GM19452 (cell line): Measurements from ENCODE around the gene MRTFA.
"Not testable (repeated sequence)": the region's sequence is repeated elsewhere in the genome, so short reads cannot be mapped to it uniquely, and the experiment has no call there.

ENCODE experiments used
- ATAC-seq: cut with Tn5 transposase; IDR thresholded peaks from one replicate; pipeline ENCODE4 v1.9.1; 2021; ENCODE audit not compliant: unreplicated experiment

The MRTFA gene

DNA sequence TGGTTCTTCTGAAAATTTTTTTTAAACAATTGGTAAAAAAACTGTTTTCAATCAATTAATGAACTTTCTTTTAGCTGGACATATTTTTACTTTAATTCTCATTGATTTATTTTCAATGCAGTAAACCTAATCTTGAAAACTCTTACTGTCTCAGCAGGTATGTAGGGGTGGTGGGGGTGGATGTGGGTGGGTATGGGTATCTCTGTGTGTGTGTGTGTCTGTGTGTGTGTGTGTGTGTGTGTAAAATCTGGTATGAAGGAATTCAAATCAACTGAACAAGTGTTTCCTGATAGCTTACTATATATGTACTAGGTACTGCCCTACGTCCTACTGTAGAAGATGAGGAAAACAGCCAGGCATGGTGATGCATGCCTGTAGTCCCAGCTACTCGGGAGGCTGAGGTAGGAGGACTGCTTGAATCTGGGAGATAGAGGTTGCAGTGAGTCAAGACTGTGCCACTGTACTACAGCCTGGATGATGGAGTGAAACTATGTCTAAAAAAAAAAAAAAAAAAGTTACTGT, 75.5 kb downstream of the MRTFA start:
- ATAC-seq: no peak

DNA sequence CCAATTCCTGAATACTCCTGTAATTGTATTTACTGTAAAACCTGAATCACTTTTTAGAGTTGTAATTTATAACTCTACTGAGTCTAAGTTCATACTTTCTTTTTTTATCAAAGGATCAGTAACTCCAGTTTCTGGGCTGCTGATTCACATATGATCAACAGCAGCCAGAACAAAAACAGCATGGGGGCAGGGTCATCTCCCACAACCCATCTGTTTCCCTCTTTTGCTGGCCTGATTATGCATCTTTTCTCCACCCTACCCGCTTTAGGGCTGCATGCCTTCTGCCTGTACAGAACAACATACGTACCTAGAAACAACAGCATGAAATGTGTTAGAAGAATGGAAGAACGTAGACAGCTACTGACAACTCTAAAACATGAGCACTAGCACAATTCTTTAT, 76.0 kb downstream of the MRTFA start:
- no peak for ATAC-seq

DNA sequence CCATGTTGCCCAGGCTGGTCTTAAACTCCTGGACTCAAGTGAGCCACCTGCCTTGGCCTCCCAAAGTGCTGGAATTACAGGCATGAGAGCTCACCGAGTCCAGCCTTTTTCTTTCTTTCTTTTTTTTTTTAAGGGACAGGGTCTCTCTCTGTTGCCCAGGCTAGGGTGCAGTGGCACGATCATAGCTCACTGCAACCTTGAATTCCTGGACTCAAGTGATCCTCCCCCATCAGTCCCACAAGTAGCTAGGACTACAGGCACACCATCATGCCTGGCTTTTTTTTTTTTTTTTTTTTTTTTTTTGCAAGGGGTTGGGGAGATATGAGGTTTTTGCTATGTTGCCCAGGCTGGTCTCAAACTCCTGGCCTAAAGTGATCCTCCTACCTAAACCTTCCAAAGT, 78.5 kb downstream of the MRTFA start:
- ATAC-seq: no peak

DNA sequence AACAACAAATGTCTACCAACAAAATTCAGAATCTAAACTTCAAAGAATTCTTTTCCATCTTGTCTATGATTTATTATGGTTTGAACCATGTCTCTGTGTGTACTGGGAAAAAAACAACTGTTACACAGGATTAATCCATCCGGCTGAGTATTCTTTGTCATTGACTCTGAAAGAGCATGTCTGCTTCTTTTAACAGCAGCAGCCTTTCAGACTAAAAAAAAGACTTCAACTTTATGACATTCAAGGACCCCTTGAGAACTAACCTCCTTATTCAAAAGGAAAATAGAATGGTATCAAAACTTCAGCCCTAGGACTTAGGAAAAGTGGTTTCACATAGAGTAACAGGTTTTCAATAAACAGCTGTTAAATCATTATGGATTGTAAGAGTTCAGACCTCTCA, 79.9 kb downstream of the MRTFA start:
- ATAC-seq: no peak

DNA sequence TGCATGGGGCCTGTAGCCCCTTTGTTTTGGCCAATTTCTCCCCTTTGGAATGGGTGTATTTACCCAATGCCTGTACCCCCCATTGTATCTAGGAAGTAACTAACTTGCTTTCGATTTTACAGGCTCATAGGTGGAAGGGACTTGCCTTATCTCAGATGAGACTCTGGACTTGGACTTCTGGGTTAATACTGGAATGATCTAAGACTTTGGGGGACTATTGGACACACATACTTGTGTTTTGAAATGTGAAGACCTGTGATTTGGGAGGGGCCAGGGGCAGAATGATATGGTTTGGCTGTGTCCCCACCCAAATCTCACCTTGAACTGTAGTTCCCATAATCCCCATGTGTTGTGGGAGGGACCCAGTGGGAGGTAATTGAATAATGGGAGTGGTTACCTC, 82.5 kb downstream of the MRTFA start:
- ATAC-seq: not testable (repeated sequence)

DNA sequence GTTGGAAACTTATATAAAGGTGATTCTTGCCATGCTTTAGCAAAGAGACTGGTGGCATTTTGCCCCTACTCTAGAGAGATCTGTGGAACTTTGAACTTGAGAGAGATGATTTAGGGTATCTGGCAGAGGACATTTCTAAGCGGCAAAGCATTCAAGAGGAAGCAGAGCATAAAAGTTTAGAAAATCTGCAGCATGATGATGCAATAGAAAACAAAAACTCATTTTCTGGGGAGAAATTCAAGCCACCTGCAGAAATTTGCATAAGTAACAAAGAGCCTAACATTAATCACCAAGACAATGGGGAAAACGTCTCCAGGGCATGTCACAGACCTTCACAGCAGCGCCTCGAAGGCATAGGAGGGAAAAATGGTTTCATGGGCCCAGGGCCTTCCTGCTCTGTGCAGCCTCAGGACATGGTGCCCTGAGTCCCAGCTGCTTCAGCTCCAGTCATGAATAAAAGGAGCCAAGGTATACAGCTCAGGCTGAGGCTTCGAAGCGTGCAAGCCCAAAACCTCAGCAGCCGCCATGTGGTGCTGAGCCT, 83.4 kb downstream of the MRTFA start:
- no peak for ATAC-seq

DNA sequence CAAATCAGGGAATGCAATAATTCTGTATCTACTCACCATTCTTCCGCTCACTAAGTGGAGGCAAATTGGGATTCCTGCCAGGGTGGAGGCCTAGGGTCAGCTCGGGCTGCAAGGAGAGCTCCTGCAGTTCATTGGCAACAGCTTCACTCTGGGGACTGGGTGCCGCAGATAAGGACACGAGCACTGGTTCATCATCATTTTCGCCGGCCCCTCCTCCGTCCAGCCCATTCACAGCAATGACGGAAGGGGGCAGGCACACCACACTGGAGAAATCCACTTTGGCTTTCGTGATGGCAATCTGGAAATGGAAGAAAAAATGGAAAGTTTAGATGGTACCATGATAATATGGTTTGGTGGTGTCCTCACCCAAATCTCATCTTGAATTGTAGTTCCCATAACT, 84.4 kb downstream of the MRTFA start:
- no peak for ATAC-seq

DNA sequence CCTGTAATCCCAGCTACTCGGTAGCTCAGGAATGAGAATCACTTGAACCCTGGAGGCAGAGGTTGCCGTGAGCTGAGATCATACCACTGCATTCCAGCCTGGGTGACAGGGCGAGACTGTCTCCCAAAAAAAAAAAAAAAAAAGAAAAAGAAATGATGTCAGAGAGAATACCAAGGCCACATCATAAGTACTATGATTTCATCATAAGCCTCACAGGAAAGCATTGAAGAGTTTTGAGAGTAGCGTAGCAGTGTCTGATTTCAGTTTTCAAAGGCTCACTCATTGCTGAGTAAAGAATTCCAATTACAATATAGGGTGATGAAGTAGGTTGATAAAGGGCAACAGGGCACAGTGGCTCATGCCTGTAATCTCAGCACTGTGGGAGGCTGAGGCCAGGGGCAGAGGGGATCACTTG, 88.8 kb downstream of the MRTFA start:
- ATAC-seq: no peak

DNA sequence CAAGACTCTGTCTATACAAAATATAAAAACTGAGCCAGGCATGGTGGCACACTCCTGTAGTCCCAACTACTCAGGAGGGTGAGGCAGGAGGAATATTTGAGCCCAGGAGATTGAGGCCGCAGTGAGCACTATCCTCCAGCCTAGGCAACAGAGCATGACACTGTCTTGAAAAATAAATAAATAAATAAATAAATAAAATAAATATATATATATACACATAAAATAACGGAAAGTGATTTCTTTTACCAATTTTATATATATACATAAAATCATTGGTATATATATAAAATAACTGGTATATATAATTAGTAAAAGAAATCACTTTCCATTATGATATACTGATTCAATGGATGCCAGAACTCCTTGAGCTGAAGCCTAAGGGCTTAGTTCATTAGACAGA, 91.8 kb downstream of the MRTFA start:
- no peak for ATAC-seq

DNA sequence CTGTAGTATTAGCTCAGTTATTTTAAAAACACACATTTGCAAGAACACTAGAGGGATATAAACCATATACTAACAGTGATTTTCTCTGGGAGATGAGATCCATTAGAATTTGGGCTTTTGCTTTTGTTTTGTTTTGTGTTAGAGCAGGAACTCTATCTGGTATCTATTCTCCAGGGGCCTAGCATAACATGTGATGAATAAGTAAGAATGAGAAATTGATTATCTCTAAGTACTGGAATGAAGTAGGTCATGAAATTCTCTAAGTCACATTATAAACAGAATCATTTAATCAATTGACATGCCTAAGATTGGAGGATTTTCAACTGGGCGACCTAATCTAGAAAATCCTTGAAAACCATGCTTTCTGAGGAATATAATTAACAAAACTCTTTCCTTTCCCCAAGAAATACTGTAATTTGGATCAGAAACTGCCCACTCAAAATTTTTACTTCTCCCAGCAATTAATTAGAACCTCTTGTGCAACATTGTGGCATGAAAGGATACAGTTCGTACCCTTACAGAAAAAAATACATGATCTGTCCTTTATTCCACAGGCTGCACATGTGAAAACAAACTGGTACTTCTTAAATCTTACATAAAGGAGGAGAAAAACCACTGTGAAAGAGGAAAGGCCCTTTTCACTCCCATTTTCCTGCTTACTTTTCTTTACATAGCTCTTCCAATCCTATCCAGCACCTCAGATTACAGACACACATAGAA, 93.5 kb downstream of the MRTFA start:
- ATAC-seq: no peak

DNA sequence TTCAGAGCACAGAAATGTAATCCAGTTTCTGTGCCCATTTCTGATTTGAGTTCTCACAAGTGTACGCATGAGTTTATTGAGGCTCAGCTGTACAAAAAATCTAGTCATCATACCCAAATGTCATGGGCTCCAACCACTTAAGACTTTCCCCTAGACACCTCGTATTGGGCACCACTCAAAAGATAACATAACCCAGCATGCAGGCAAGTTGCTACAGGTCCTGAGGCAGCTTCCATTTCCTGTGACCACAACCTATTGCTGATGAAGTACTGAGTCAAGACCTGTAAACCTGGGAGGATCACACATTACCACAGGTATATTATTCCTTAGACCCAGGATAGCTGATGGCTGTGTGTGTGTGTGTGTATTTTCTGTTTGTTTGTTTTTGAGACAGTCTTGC, 95.2 kb downstream of the MRTFA start:
- ATAC-seq: no peak

DNA sequence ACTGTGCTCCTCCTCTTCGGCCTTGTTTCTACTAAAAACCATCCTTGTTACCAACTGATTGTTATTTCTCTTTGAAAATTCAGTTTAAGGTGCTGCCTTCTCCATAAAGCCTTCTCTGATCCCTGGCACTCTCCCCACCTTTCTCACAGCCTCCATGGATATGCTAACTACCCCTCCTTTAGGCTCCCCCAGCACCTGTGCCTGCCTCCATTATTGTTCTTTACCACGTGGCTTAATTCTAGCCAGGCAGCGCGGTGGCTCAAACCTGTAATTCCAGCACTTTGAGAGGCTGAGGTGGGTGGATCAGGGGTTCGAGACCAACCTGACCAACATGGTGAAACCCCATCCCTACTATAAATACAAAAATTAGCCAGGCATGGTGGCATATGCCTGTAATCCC, 96.3 kb downstream of the MRTFA start:
- ATAC-seq: no peak

DNA sequence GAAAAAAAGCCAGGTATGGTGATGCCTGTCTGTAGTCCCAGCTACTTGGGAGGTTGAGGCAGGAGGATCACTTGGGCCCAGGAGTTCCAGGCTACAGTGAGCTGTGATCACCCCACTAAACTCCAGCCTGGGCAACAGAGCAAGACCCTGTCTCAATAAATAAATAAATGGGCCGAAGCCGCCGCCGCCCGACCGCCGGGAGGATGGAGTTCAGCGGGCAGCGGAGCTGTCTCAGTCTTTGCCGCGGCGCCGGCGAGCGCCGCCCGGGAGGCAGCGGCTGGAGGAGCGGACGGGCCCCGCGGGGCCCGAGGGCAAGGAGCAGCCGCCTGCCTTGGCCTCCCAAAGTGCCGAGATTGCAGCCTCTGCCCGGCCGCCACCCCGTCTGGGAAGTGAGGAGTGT, 100.4 kb downstream of the MRTFA start:
- ATAC-seq: not testable (repeated sequence)

DNA sequence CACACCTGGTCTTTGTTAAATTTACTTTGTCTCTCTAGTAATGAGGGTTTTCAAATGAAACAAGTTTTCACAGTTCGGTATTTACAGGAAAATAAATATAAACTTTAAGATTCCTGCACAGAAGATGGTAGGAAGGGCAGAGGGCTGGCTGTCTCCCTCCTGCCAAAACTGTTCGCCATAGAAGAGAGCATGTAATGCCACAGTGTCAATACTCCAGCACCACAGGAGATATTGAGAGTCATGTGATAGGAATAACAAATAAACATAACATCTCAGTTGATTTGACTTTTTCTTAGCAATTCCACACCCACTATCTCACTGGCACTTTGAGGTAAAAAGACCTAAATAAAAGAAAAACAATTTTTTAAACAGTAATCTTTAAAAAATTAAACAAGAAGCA, 100.9 kb downstream of the MRTFA start:
- ATAC-seq: no peak

DNA sequence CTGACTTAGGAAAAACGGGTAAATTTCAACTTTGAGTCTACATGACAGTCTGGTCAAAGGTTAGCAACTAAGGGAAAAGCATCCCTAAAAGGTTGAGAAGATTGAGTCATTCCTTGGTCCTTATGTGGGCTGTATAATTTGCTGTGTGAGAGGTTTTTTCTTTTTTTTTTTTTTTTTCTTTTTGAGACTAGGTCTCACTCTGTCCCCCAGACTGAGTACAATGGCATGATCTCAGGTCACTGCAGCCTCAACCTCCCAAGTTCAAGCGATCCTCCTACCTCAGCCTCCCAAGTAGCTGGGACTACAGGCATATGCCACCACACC, 101.4 kb downstream of the MRTFA start:
- no peak for ATAC-seq

DNA sequence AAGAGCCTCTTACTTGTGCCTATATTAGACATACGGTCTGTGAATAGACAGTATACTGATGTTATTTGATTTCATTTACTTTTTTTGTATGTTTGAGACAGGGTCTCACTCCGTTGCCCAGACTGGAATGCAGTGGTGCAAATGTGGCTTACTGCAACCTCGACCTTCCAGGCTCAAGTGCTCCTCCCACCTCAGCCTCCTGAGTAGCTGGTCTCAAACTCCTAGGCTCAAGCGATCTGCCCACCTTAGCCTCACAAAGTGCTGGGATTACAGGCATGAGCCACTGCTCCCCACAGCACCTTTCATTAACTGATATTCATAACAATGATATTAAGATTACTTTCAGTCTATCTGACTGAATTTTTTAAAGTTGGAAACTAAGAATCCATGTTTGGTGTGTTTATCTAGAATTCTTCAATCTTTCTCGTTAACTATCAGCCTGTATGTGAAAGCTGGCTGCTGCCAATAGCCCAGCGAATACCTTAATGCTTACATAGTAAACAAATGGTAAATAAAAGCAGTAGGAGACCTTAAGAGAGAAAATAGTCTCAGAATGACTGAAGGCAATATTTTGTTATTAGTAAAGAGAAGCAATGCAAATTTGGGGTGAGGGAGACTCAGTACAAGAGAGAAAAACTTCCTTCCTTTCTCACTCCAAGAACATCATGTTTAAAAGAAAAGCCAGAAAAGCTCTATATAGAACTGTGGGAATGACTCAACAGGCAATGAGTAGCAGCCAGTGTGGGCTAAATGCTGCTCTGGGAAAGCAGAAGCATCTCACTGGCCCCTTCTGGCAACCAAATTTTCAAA, 101.9 kb downstream of the MRTFA start:
- ATAC-seq: no peak

DNA sequence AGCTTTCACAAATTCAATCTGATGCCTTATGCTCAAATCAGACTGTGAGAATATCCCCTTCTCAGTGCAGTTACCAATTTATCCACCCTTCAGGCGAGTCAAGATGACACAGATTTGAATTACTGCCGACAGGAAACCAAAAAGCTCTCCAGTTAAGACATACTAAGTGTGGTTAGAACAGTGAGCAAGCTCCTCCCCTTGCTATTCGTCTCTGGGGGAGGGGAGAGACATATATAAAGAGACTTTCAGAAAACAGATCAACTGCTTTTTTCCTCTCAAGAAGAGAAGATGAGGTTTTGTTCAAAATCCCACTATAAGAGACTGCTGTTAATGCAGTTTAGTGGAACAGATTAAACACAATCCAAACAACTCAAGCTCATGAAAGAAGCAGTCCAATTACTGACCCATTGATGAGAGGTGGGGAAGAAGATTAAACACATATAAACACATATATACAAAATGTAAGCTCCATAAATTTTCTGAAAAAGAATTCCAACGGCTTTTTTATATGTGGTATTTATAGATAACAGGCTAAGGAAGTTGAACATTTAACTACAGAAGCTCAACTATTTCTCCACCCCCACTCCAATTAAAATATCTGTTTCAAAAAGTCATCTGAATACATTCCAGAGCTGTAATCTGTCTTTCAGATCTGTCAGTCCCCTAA, 102.7 kb downstream of the MRTFA start:
- ATAC-seq: no peak

DNA sequence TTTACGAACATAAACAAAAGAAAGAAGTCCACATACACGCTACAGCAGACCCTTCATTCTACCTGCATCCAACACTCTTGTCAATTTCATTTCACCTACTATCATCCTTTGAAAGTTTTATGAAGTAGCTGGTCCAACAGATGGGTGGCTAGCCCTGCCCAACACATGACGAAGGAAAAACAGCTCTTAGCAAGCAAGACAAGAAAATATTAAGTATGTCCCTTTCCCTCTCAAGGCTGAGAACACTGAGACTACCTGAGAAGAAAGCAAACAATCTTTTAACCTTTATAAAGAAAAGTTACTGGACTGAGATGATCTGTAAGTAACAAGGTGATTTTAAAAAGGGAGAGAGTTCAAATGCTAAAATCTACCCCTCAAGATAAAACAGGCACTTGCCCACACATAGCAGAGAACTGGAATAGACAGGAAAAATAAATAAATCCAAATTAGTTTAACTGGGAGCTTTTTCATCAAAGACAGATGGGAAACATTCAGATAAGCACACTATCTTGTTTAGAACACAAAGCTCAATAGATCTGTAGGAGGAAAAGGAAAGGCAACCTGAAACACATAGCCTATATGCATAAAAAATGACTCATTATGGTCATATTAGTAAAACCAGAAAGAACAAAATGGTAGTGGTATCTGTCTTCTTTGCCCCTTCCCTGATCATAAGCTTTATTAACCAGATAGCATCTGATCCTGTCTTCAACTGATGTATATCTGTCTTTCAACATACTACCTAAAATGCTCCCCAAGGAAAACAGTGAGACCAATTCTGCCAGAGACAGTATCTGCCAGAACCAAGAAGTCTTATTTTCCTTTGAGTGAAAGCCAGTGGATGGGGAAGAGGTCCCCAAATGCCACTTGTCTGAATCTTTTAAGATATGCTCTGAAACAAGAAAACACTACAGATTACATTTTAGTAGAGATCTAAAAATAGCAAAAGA, 104.3 kb downstream of the MRTFA start:
- no peak for ATAC-seq

DNA sequence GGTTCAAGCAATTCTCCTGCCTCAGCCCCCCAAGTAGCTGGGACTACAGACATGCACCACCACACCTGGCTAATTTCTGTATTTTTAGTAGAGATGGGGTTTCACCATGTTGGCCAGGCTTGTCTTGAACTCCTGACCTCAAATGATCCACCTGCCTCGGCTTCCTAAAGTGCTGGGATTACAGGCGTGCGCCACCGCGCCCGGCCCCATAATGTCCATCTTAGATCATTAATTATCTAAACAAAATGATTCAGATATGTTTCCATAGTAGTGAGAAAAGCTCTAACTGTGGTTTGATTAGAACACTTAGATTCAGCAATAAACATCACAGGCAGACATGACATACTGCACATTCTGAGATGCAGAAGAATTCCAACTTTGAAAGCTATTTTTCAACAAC, 106.1 kb downstream of the MRTFA start:
- not testable (repeated sequence) for ATAC-seq

DNA sequence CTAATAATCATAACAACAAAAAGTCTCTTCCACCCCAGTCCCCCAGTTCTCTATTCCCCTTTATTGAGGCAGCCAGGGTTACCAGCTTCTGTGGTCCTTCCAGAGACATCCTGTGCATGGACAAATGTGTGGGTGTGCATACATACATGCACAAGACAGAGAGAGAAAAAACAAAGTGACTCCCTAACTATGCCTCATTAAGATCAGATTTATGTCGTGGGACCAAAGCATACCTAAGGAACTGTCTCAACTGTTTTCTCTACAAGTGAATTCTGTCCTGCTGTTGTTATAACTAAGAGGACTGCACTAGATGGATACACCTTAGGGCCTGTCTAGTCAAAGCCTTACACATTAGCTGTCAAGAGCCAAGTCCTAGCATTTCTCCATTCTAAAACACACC, 106.7 kb downstream of the MRTFA start:
- ATAC-seq: no peak

DNA sequence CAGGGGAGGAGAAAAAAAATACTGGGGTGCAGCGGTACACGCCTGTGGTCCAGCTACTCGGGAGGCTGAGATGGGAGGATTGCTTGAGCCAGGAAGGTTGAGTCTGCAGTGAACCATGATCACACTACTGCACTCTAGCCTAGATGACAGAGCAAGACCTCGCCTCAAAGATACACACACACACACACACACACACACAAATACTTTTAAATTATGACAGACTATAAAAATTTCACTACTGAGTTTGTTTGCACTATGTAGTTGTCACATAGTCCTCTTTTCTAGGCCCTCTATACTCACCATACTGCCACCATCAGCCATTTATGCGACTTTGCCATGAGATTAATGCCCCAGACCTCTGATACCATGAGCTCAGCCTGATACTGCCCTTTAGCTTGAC, 109.6 kb downstream of the MRTFA start:
- no peak for ATAC-seq
